GM21619 (cell line): ENCODE data around the gene STAC2.

Source experiments
- ATAC-seq: cut with Tn5 transposase; IDR thresholded peaks from one replicate; pipeline ENCODE4 v1.9.1; 2021; ENCODE audit not compliant: unreplicated experiment

STAC2 gene

GRCh38 chr17:39165841-39166349, 59.9 kb downstream of the STAC2 start, which contains the start of gene ARL5C:
Gene ARL5C (minus strand): TSS chr17:39166161. CDS start chr17:39165760, 401 bp downstream.
- no peak for ATAC-seq

GRCh38 chr17:39165178-39165840, 60.4 kb downstream of the STAC2 start:
- ATAC-seq = no peak

- ATAC-seq = no peak
Observed at GRCh38 chr17:39164675-39165143, 61.0 kb downstream of the STAC2 start.

- no peak for ATAC-seq
Observed at GRCh38 chr17:39161962-39162361, 63.8 kb downstream of the STAC2 start.
